OCI-M2 (cell line): Measurements from ENCODE around the gene LRRC4C.
"Not testable (repeated sequence)": the region's sequence is repeated elsewhere in the genome, so short reads cannot be mapped to it uniquely, and the experiment has no call there.

ENCODE experiments used
- DNase-seq: peaks from one replicate; lab custom pipeline; 2025; ENCODE audit not compliant: unreplicated experiment; lab: John Stamatoyannopoulos, UW

The LRRC4C gene

GRCh38 chr11:40188848-40189247 is 1270.6 kb downstream of the LRRC4C start:
- DNase-seq = no peak

DNA sequence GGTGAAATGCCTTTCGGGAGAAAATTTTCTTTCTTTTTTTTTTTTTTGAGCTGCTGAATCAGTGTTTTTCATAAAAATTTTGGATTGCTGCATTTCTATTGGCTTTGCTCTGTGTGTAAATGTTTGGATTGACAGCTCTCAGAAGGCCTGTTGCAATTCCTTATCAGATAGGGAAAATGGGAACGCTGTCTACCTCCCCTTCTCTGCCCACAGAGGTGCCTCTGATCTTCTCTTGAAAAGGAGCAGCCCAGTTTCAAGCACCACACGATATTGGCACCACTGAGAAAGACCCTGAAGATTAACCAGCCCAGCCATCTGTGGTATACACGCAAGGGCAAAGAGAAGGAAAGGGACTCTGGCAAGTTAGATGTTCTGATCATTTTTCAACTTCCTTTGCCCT is 1272.2 kb downstream of the LRRC4C start:
- no peak for DNase-seq

- no peak for DNase-seq
Measured at GRCh38 chr11:40186437-40187263, 1272.8 kb downstream of the LRRC4C start.

DNA sequence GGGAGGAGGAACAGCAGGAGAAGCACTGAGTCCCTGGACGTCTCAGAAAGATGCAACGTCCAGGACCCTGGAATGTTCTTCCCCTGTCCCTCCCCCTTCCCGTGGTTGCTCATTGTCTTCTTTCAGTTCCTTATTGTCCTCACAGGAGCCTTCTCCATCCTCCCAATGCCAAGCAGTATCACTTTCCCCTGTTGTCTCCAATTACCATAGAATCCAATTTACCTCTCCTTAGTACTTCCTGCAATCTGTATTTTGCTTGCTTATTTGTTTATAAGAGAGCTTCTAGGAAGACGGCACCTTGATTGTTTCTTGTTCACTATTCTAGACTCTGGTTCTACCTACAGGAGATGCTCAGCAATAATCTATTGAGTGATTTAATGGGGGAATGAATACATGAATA is 1273.7 kb downstream of the LRRC4C start:
- no peak for DNase-seq

- DNase-seq = no peak
Measured at GRCh38 chr11:40183073-40184064, 1276.1 kb downstream of the LRRC4C start.

DNA sequence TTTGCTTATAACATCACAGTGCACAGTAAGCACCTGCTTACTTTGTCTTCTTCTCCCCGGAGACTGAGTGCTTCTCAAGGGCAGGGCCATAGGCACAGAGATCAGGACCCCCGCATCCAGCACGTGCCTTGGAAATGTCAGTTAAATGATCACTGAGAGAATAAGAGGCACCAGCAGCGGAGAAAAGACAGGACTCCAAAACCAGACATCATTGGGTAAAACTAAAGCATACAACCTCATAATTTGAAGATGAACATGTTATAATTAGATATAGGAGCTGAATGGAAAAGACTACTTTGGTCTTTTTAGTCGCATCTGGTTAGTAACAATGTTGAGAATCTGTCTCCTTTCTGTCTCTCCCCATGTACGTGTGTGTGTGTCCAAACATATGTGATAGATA is 1279.9 kb downstream of the LRRC4C start:
- DNase-seq = no peak

DNA sequence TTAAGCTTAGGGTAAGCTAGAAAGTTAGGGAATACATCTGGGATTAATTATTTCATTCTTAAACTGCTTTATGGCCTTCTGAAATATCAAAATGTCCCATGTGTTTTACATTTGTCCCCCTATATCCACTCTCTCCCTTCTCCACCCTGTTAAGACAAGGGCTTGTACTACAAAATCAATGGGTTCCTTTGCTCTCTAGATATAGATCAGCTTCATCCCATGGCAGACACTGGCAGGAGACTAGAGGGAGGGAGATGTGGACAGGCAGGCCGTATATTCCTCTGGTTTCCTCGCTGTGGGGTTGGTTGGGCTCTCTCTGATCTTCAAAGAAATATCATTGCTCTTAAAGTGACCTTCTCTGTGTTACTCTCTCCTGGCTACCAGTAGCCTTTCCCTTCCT is 1281.0 kb downstream of the LRRC4C start:
- no peak for DNase-seq

DNA sequence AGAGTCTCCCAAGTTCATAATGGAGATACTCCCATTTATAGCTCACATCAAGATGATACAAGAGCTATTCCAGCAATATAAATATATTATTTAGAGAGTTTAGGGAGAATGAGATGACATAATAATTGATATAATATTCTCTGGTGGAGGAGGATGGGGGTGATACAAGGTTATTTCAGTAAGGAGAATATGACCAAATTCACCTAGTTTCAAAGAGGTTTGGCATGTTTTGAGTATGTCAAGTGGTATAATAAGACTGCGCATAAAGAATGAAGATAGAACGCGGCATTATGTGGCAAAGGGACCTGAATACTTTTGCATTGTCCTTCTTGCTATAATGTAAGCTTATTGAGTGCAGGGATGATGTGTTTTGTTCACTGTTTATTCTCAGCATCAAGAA is 1283.5 kb downstream of the LRRC4C start:
- DNase-seq = no peak

DNA sequence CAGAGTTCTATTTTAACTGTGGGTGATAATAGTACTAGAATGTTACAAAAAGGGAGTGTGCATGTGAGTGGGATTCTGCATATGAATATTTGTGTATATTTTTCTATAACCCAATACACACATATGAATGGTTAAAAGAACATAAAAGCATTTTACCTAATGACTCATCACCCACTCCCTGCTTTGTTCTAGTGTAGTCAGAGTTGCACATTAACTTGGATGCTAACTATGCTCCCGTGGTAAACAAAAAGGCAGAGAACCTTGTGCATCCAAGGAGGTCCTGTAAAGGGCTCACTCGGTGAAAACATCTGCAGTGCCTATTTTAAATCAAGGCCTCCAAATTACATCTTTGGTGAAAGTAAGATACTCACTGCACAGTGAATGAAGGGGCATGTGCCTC is 1289.4 kb downstream of the LRRC4C start:
- no peak for DNase-seq

- no peak for DNase-seq
Measured at GRCh38 chr11:40168414-40168813, 1291.0 kb downstream of the LRRC4C start.

DNA sequence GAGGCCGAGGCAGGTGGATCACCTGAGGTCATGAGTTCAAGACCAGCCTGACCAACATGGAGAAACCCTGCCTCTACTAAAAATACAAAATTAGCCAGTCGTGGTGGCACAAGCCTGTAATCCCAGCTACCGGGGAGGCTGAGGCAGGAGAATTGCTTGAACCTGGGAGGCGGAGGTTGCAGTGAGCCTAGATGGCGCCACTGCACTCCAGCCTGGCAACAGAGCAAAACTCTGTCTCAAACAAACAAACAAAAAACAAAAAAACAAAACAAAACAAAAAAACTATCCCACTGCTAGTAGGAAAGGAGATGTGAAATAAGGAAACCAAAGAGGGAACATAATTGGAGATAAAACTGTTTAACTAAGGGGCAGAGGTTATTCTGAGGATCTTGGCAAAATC is 1291.6 kb downstream of the LRRC4C start:
- not testable (repeated sequence) for DNase-seq

DNA sequence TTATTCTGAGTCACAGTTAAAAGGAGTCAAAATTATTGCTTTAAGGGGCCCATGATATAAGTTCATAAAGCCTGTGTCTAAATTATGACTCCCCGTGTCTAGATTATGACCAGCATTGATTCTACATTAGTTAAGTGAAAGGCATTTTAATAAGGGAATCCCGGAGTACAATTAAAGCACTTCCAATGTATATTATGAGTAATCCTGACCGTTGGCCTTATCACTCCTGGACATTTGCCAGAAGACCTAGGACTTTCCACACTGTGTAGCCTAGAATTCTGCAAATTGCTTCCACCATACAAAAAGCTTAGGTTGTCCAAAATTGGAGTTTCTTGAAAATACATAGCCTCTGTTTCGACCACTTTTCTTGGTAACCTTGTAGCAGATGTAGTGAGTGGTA is 1292.6 kb downstream of the LRRC4C start:
- DNase-seq = no peak

GRCh38 chr11:40162901-40163883 is 1296.3 kb downstream of the LRRC4C start:
- DNase-seq = no peak

DNA sequence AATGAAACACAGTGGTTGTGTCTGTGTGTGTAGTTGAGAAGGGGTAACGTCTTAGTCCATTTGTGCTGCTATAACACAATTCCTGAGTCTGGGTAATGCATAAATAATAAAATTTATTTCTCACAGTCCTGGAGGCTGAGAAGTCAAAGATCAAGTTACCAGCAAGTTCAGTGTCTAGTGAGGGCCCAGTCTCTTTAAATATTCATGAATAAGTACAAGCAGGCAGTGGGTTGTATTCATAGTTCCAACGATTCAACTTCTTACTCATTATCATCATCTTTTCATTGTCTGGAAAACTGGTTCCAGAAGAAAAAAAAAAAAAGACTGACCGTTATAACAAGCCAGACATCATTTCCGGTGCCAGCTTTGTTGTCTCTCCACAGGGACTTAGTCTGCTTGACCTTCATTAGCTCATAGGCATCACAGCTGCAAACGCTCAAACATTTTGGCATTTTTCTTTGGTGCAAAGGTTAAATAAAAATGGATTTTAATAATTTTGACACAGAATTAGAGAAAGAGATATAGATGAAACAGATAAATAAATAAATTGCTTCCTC is 1297.5 kb downstream of the LRRC4C start:
- DNase-seq = no peak

- no peak for DNase-seq
Measured at GRCh38 chr11:40160418-40160817, 1299.0 kb downstream of the LRRC4C start.

DNA sequence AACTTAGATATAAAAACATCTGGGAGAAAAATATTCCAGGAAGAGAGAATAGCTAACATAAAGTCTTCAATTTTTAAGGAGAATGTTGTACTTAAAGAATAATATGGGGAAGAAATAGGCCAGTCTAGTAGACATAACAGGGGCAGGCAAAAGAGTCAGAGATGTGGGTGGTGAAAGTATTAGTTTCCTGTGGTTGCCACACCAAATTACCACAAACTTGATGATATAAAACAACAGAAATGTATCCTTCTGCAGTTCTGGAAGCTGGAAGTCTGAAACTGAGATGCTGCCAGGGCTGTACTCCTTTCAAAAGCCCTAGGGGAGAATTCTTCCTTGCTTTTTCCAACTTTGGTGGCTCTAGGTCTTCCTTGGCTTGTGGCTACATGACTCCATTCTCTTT is 1309.7 kb downstream of the LRRC4C start:
- DNase-seq = no peak

GRCh38 chr11:40140560-40140959 is 1318.9 kb downstream of the LRRC4C start:
- no peak for DNase-seq

DNA sequence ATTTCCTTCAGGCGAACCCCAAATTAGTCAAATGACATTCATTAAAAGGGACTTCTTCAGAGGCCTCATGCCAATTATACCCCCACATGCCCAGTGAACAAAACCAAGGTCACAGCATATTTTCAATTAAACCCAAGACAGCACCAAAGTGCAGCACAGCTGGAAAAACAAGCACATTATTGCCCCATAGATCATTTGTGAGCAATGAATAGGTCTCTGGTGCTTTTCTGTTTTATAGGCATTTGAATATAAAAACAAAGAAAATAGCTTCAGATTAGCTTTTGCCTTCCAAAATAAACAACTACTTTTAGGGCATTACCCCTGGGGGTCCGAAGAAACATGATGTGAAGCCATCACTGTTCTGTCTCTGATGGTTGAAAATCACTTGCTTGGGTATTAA is 1319.9 kb downstream of the LRRC4C start:
- no peak for DNase-seq

DNA sequence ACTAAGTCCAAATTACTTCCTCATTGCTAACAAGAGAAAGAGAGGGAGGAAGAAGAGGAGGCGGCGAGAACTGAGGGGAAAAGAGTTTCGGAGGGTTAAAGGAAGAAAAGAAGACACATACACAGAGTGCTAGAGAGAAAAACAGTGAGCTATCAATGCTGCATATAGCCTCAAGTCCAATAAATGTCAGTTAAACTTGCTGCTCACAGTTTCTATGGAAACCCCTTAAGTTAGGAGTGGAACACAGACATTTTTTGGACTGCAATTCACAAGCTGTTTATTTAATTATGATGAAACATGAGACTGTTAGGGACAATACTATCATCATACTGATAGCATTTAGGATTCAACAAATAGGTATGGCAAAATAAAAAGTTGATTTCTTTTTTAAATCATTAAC is 1320.4 kb downstream of the LRRC4C start:
- no peak for DNase-seq

DNA sequence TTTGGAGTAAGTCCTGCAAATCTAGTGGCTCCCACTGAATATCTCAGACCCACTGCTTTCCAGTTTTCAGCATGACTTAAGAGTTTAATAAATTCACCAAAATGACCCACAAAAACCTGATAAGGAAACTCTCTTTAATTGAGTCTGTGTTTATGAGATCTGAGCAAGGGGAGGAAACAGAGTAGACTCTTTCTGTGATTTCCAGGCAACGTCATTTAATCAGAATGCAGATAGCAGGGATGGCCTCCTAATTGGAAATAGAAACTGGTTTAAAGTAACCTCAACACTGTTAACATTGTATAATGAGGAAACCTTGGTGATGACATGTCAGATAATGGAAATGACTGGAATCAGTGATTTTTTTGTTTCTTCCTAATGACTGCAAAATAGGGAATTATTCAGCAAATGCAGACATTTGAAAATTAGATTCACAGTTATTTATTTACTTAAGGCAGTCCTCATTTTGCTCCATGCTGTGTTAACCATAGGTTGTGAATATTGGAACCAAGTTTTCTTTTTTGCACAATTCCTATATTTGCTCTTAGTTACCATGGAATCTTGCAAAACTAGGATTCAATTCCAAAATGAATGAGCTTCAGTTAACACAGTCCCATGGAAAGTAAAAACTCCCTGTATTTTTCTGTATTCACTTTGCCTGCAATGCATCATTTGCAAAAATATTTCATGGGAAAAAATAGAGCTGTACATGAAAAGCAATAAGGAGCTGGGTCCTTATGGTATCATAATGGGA is 1324.5 kb downstream of the LRRC4C start:
- DNase-seq = no peak
